Cardiac fibroblast (primary cell): ENCODE data around the gene ORM2.
A peak's percentile ranks its signal among the peaks of the same experiment; 100 is the strongest.

Source experiments
- DNase-seq, 2 donors: peaks; one replicate each; pipeline versions ENCODE4 v3.0.0 to v3.0.0-alpha.2; 2010; ENCODE audit warnings: low read depth in 2 of 2
- H3K4me3 ChIP-seq, 2 donors: replicated peaks in 1 of 2; 1 replicate in 1 of 2; 2 replicates in 1 of 2; pipeline ENCODE4 v1.5.1; 2011; ENCODE audit warnings: low read depth in 2 of 2, low read length in 2 of 2, mild to moderate bottlenecking in 2 of 2, moderate library complexity in 1 of 2
- TF ChIP-seq, protein P1 (sequence below): IDR thresholded peaks from one replicate; pipeline ENCODE4 v1.5.1; 2011; ENCODE audit warnings: low read depth, mild to moderate bottlenecking, low read length, inconsistent platforms

Gene ORM2

GRCh38 chr9:114334490-114334889 is 4.8 kb downstream of the ORM2 start:
- H3K4me3 ChIP-seq, result no peak overlapping the region
- TF ChIP-seq, protein P1, sequence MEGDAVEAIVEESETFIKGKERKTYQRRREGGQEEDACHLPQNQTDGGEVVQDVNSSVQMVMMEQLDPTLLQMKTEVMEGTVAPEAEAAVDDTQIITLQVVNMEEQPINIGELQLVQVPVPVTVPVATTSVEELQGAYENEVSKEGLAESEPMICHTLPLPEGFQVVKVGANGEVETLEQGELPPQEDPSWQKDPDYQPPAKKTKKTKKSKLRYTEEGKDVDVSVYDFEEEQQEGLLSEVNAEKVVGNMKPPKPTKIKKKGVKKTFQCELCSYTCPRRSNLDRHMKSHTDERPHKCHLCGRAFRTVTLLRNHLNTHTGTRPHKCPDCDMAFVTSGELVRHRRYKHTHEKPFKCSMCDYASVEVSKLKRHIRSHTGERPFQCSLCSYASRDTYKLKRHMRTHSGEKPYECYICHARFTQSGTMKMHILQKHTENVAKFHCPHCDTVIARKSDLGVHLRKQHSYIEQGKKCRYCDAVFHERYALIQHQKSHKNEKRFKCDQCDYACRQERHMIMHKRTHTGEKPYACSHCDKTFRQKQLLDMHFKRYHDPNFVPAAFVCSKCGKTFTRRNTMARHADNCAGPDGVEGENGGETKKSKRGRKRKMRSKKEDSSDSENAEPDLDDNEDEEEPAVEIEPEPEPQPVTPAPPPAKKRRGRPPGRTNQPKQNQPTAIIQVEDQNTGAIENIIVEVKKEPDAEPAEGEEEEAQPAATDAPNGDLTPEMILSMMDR, result no peak

DNA sequence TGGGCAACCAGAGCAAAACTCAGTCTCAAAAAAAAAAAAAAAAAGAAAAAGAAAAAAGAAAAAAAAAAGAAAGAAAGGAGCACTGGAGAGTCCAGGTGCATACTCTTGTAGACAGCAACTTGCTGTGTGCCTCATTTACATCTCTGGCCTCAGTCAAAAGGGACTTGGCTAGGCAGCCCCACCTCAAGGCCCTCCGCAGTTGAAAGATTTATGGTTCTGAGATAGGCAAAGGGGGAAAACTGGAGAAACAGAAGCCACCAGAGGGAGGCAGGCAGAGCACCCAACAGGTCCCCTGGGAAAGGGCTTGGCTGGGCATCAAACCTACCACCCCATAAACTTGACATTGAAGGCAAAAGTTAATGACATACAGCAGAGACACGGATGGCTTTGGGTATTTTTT is 6.1 kb downstream of the ORM2 start:
- TF ChIP-seq, protein P1, result no peak
- H3K4me3 ChIP-seq, result no peak overlapping the region
- DNase-seq, result no peak

More at GRCh38 chr9:114334490-114334889, 4.8 kb downstream of the ORM2 start:
- no peak for DNase-seq

GRCh38 chr9:114336157-114336556 is 6.5 kb downstream of the ORM2 start:
- no peak for DNase-seq
- no peak overlapping the region for H3K4me3 ChIP-seq
- TF ChIP-seq, protein P1, result no peak

- H3K4me3 ChIP-seq, result no peak overlapping the region
- no peak for DNase-seq
- TF ChIP-seq, protein P1, result no peak
These were observed 7.2 kb downstream of the ORM2 start for GRCh38 chr9:114336699-114337395.

DNA sequence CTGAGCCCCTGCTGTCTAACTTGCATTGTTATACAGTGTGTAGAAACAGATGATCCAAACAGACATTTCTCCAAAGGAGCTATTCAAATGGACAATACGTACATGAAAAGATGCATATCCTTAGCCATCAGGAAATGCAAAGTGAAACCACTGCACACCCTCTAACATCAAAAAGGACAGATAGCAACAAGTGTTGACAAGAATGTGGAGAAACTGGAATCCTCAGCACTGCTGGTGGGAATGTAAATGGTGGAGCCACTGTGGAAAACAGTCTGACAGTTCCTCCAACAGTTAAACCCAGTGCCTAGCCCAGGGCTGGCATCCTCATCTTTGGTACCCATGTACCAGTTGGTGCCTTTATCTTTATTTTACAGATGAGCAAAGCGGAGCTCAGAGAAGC is 8.5 kb downstream of the ORM2 start:
- TF ChIP-seq, protein P1, result no peak
- DNase-seq, result no peak
- H3K4me3 ChIP-seq, result no peak overlapping the region

- peak; percentile 64 to 69 for DNase-seq
- TF ChIP-seq, protein P1, result peak; percentile 93
- no peak overlapping the region for H3K4me3 ChIP-seq
These were observed 9.7 kb downstream of the ORM2 start for GRCh38 chr9:114339130-114339908.
